SIG-M5 (cell line): ENCODE data around the gene AOC3.
"Not testable (repeated sequence)": the region's sequence is repeated elsewhere in the genome, so short reads cannot be mapped to it uniquely, and the experiment has no call there.

Source experiments
- DNase-seq: peaks from one replicate; lab custom pipeline; 2025; lab: John Stamatoyannopoulos, UW

The AOC3 gene

DNA sequence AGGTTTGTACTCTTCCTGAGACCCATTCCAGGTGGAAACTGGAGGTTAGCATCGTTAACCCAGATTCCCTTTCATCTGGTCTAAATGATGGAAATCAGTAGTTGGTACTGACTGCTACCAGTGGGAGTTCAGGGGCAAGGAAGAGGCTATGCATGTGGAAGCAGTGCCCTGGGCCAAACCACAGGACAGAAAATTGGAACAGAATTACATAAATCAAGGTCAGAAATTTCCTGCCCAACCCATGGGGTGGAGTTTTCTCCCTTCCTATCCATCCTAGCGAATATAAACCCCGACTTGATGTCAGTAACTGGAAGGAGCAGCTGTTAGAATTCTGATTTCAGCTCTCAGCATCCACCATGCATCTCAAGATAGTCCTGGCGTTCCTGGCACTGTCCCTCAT is 6.7 kb upstream of the AOC3 start, which contains the start of gene AOC2:
TSS of gene AOC2 (plus strand) at position 310 of the 400 bp plus-strand sequence. CDS start at position 357, 47 bp downstream.
- DNase-seq, result no peak

- no peak for DNase-seq
These were observed 6.0 kb upstream of the AOC3 start for GRCh38 chr17:42844761-42845555.

DNA sequence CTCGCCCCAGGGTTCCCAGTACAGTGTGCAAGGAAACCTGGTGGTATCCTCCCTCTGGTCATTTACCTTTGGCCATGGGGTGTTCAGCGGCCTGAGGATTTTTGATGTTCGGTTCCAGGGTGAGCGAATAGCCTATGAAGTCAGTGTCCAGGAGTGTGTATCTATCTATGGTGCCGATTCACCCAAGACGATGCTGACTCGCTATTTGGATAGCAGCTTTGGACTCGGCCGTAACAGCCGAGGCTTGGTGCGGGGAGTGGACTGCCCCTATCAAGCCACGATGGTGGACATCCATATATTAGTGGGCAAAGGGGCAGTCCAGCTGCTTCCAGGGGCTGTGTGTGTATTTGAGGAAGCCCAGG is 5.5 kb upstream of the AOC3 start:
- no peak for DNase-seq

- no peak for DNase-seq
These were observed 4.9 kb upstream of the AOC3 start for GRCh38 chr17:42845918-42846593.

GRCh38 chr17:42846594-42847280 is 4.3 kb upstream of the AOC3 start:
- no peak for DNase-seq

- DNase-seq, result no peak
These were observed 2.9 kb upstream of the AOC3 start for GRCh38 chr17:42848093-42848492.

DNA sequence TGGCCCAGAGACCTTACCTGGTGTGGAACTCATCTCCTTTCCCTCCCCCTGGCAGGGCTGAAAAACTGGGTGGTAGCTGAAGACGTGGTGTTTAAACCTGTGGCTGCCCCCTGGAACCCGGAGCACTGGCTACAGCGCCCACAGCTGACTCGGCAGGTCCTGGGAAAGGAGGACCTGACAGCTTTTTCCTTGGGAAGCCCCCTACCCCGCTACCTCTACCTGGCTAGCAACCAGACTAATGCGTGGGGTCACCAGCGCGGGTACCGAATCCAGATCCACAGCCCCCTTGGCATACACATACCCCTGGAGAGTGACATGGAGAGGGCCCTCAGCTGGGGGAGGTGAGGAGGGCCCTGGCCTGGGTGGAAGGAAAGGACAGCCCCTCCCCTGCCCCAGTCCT is 2.0 kb upstream of the AOC3 start:
- DNase-seq, result no peak

- no peak for DNase-seq
These were observed 1.4 kb upstream of the AOC3 start for GRCh38 chr17:42849451-42850181.

- DNase-seq, result not testable (repeated sequence)
These were observed 607 bp downstream of the AOC3 start for GRCh38 chr17:42851371-42852240.

DNA sequence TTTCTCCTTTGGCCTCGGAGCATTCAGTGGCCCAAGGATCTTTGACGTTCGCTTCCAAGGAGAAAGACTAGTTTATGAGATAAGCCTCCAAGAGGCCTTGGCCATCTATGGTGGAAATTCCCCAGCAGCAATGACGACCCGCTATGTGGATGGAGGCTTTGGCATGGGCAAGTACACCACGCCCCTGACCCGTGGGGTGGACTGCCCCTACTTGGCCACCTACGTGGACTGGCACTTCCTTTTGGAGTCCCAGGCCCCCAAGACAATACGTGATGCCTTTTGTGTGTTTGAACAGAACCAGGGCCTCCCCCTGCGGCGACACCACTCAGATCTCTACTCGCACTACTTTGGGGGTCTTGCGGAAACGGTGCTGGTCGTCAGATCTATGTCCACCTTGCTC is 1.4 kb downstream of the AOC3 start:
- DNase-seq, result no peak

GRCh38 chr17:42853004-42853403 is 2.0 kb downstream of the AOC3 start:
- no peak for DNase-seq

- no peak for DNase-seq
These were observed 2.6 kb downstream of the AOC3 start for GRCh38 chr17:42853597-42853967.

DNA sequence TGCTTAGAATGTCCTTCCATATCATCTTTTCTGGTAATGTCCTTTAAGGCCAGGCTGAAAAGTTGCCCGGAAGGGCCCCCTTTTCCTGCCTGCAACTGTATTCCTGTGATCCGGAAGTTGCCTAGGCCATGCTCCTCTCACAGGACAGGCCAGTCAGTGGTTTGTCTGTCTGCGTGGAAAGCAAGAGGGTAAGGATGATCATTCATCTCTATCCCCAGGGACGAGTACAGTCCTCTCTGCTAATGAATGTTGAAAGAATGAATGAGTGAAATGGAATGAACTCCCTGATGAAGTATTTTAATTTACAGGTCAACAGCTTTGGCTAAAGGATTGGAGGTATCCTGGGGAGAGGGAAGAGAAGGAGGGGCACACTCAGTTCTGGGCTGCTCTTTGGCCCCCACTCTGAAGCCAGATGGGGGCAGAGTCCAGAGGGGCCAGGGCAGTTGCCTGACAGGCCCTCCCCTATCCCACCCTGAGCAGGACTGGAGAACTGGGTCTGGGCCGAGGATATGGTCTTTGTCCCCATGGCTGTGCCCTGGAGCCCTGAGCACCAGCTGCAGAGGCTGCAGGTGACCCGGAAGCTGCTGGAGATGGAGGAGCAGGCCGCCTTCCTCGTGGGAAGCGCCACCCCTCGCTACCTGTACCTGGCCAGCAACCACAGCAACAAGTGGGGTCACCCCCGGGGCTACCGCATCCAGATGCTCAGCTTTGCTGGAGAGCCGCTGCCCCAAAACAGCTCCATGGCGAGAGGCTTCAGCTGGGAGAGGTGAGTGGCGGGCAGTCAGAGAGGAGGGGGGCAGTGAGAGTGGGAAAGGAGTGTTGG is 3.2 kb downstream of the AOC3 start:
- no peak for DNase-seq

DNA sequence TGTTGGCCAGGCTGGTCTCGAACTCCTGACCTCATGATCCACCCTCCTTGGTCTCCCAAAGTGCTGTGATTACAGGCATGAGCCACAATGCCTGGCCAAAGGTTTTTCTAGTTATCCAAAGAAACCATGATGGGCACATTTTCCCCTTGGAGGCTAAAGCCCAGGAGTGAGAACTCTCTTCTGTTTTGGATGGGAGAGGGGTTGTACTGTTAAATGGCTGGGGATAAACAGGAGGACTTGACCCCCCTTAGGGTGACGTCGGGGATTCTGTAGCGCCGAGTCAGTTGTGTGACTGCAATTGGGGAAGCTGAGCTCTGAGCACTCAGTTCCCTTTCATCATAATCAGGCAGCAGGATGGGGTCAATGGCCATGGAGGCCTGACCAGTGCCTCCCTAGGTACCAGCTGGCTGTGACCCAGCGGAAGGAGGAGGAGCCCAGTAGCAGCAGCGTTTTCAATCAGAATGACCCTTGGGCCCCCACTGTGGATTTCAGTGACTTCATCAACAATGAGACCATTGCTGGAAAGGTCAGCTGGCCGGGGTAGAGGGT is 4.1 kb downstream of the AOC3 start:
- no peak for DNase-seq

- DNase-seq, result not testable (repeated sequence)
These were observed 5.1 kb downstream of the AOC3 start for GRCh38 chr17:42856093-42856492.

- not testable (repeated sequence) for DNase-seq
These were observed 5.5 kb downstream of the AOC3 start for GRCh38 chr17:42856516-42856915.

DNA sequence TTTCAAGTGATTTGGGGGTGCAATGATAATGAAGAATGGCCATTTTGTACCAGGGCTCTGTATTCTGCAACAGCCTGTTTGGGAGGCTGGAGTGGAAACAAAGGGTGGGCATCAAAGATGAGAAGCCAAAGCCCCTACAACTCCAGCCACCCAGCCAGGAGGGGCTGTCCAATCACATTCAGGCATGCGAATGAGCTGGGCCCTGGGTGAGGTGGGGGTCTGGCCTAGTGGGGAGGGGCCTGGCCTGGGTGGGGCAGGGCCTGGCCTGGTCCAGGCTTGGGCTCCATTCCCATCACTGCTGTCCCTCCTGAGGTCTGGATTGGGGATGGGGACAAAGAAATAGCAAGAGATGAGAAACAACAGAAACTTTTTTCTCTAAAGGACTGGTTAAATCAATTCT is 6.4 kb downstream of the AOC3 start:
- no peak for DNase-seq

DNA sequence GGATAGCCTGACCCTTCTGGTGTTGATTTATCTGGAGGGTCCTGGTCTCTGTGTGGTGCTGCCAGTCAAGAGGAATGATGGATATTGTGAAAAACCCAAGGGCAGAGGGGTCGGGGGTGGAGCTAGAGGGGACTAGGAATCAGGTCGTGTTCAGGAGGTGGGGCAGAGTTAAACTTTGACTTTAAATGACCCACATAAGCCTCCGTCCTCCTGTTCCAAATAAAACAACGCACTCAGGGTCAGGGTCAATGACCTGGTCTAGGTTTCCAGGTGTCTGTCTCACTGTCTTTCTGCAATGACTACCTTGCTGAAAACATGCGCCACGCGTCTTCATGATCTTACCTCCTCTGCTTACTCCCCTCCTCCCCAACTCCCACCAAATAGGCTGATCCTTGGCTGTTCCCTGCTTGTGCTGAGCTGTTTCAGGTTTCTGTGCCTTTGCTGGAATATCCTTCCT is 14.7 kb downstream of the AOC3 start:
- DNase-seq, result no peak

- DNase-seq, result no peak
These were observed 15.2 kb downstream of the AOC3 start for GRCh38 chr17:42866216-42866615.
